HG03280 (cell line): Measurements from ENCODE around the gene VPS33B.
"Not testable (repeated sequence)": the region's sequence is repeated elsewhere in the genome, so short reads cannot be mapped to it uniquely, and the experiment has no call there.

ENCODE experiments used
- ATAC-seq: cut with Tn5 transposase; IDR thresholded peaks from one replicate; pipeline ENCODE4 v1.9.1; 2021; ENCODE audit warnings: mild to moderate bottlenecking, moderate library complexity; ENCODE audit not compliant: unreplicated experiment

Gene VPS33B

GRCh38 chr15:91032919-91033803 lies 10.8 kb upstream of the VPS33B start:
- peak; percentile 70 for ATAC-seq

GRCh38 chr15:91031796-91032195 lies 9.4 kb upstream of the VPS33B start:
- ATAC-seq = no peak

GRCh38 chr15:91027677-91028076 lies 5.3 kb upstream of the VPS33B start:
- ATAC-seq = no peak

DNA sequence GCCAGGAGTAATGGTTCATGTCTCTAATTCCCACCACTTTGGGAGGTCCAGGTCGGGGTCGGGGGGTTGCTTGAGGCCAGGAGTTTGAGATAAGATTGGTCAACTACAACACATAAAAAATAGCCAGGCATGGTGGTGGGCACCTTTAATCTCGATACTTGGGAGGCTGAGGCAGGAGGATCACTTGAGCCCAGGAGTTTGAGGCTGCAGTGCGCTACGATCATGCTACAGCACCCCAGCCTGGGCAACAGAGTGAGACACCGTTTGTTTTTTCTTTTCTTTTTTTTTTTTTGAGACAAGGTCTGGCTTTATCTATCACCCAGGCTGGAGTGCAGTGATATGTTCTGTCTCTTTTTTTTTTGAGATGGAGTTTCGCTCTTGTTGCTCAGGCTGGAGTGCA lies 1.3 kb upstream of the VPS33B start:
- no peak for ATAC-seq

GRCh38 chr15:91022832-91023129 lies 387 bp upstream of the VPS33B start:
- no peak for ATAC-seq

DNA sequence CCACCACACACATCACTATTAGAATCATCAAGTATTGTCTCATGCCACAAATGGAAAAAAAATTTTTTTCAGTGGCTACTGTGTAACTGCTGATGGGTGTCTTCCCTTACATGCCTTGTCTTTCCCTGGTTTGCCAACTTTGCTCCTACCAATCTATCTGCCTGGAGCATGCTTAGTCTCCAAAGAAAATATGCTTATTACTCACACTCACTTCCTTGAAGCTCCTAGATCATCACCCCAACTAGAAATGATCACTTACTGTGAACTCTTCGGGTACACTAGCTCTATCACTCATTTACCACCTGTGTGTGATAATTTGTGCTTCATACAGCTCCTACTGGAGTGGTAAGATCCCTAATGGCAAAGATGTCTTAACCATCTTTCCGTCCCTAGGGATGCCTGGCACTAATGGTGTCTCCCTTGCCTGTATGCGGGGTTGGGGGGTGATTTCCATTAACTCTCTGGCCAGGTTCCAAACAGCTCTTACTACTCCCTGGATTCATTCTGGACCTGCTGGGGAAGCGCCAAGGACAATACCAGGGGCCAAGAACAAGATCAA lies 799 bp downstream of the VPS33B start:
- ATAC-seq = peak; percentile 23

- no peak for ATAC-seq
These were observed 4.2 kb downstream of the VPS33B start for GRCh38 chr15:91018158-91018557.

DNA sequence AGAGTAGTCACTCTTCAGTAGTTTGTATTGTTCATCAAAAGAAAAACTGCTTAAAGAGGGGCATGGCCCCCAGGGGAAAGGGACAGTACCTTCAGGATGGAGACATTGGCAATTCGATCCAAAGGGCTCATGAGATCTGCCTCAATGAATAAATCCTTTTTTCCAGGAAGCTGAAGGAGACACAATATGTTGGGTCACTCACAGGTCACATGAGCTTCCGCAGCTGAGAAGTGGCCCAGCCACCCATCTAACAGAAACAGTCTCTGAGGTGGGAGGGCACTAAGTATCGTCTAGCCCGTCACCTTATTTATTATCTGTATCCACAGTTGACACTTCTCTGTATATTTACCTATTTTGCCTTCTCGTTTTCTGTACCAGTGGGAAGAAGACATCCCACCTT lies 4.7 kb downstream of the VPS33B start:
- no peak for ATAC-seq

DNA sequence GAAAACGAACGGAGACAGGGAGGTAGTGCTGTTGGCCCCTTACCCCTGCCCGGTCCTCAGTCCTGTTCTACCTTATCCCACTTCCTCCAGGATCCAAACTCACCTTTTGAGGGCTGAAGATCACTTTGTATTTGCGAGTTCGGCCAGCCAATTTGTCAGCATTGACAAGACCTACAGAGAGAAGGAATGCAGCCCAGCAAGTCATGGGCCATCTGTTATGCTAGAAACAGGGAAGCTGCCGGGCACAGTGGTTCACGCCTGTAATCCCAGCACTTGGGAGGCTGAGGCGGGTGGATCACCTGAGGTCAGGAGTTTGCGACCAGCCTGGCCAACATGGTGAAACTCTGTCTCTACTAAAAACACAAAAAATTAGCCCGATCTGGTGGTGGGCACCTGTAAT lies 8.7 kb downstream of the VPS33B start:
- ATAC-seq = not testable (repeated sequence)

- no peak for ATAC-seq
These were observed 15.1 kb downstream of the VPS33B start for GRCh38 chr15:91007266-91007665.

DNA sequence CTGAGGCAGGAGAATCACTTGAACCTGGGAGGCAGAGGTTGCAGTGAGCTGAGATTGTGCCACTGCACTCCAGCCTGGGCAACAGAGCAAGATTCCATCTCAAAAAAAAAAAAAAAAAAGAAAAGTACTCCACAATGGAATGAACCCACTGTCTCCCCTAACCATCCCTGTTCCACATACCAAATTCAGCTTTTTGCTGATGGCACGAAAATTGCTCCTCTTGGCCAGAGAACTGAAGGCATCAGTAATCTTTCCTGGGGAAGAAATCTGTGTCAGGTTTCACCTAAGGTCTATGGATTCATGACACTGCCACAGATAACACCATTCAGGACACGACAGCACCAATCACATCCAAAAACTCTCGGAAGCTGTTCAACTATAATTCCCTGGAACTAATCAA lies 21.2 kb downstream of the VPS33B start:
- no peak for ATAC-seq

DNA sequence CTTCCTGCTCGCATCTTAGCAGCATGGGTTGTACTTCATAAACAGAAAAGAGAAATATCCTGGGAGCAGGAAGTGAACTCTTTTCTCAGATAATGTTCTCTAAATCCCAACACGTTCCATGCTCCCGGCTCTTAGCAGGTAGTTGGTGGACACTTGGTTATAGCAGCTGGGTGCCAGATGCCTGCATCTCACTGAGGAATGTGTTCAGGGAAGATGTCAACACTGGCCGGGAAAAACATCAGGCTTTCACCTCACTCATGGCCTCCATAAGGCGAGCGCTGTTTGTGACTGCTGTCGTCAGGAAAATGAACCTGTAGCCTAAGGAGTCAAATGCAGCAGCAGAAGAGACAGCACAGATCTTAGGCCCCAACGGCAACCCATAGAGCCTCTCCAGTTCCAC lies 23.7 kb downstream of the VPS33B start:
- ATAC-seq = no peak

DNA sequence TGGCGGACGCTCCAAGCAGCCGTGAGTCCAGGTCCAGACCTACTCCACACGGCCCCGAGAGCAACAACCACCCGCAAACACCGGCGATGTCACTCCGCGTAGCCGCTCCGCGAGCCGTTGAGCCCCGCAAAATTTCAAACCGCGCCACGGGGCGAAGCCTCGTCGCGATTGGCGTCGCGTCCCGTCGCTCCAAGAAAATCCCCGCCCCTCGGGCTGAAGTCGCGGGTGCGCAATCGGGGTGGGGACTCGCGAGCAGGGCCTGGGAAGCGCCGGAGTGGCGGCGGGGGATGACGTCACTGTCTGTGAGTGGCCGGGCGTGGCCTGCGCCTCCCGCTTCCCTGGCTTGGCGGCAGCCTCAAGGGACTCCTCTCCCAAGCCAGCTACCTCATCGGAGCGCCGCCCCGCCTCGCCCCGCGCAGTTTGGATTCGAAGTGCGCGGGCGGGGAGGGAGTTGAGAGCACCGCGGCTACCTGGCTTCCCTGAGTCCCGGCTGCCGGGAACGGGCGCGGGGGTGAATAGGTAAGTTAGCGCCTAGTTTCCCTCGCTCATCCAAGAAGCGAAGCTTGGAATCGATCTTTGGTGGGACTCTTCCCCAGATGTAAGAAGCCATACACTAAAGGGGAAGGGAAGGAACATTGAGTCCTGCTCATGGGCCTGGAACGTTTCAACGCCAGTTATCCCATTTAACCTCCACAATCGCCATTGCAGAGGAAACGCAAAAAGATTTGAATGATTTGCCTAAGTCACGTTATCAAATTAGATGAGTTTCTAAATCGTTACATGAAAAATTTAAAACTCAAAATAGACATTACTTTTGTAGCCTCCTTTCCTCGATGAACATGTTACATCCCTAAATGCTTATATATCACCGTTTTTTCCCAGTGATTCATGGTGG lies 27.7 kb downstream of the VPS33B start, which contains the start of gene PRC1:
TSS of gene PRC1 (minus strand) at position 119 of the 895 bp plus-strand sequence. CDS start at position 1, 118 bp downstream.
- peak; percentile 94 for ATAC-seq

GRCh38 chr15:90994059-90994416 lies 28.4 kb downstream of the VPS33B start:
- ATAC-seq = peak; percentile 8

DNA sequence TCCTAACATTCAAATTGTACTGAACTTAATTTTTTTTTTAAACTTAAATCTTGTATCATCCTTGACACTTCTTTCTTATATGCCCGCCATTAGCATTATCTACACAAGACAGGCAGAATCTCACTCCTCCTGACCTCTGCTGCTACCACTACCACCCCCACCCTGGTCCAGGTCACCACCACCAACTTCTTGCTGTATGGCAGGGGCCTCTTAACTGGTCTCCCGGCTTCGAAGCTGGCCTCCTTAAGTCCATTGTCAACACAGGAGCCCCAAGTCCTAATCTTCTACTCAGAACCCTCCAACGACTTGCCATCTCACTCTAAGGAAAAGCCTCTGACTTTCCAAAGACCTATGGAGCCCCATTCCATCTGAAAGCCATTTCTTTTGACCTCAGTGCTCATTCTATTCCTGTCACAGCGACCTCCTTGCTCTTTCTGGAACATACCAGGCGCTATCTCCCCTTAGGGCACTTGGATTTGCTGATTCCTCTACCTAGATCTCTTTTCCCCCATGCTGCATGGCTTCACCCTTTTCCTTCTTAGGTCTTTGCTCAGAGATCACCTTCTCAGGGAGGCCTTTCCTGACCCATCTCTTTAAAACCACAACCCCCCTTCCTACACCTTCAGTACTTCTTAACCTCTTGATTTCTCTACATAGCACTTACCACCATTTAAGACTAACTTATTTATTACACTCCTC lies 30.7 kb downstream of the VPS33B start:
- no peak for ATAC-seq

DNA sequence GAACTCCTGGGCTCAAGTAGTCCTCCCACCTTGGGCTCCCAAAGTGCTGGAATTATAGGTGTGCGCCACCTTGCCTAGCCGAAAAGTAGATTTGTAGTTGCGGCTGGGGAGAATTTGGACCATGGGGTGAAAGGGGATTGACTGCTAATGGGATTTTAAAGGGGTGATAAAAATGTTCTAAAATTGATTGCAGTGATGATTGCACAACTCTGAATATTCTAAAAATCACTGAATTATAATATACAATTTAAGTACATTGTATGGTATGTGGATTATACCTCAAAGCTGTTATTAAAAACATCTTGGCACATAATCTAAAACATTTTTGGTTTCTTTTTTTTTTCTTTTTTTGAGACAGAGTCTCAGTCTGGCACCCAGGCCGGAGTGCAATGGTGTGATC lies 31.9 kb downstream of the VPS33B start:
- ATAC-seq = no peak

DNA sequence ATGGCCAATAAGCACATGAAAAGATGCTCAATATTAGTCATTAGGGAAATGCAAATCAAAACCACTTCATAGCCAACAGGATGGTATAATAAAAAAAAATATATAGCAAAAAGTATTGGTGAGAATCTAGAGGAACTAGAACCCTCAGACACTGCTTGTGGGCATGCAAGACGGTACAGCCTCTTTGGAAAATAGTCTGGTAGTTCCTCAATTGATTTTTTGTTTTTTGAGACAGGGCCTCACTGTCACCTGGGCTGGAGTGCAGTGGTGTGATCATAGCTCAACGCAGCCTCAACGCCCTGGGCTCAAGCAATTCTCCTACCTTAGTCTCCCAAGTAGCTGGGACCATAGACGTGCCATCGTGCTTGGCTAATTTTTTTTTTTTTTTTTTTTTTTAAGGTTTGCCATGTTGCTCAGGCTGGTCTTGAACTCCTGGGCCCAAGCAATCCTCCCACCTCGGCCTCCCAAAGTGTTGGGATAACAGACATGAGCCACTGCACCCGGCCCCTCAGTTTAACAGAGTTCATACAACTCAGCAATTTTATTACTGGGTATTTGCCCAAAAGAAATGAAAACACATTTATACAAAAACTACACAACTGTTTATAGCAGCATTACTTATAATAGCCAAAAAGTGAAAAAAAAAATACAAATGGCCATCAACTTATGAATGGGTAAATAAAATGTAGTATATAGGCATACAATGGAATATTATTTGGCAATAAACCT lies 33.2 kb downstream of the VPS33B start:
- ATAC-seq = no peak

- no peak for ATAC-seq
These were observed 34.1 kb downstream of the VPS33B start for GRCh38 chr15:90988296-90988695.

- ATAC-seq = no peak
These were observed 34.7 kb downstream of the VPS33B start for GRCh38 chr15:90987561-90988141.
